NCI-H2196 treated with DMSO at 0.1 percent for 48 hours (cell line): ENCODE results near the gene LRRC37B.
"Not testable (repeated sequence)": the region's sequence is repeated elsewhere in the genome, so short reads cannot be mapped to it uniquely, and the experiment has no call there.

Experiments
- DNase-seq: peaks from one replicate; lab custom pipeline; 2025; ENCODE audit not compliant: unreplicated experiment; lab: John Stamatoyannopoulos, UW

Gene LRRC37B

DNA sequence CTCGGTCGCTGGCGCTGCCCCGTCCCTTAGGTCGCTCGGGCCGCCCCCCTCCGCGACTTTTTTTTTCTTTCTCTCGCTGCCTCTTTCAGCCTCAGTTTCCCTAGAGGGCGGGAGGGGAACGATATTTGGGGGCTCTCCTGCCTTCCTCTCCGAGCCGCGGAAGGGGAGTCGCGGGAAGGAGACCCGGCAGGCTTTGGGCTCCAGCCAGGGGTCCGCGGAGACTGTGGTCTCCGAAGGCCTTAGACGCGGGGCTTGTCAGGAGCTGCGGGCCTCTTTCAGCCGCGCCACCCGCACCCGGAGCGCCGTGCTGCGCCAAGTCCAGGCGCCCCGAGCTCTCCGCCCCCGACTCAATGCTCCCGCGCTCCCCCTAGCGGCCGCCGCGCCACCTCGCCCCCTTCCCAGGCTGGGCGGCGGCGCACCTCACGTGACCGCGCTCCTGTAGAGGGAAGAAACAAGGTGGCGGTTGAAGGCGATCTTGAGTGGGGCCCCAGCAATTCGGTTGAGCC lies at the start of gene LRRC37B:
Gene LRRC37B (plus strand): TSS at position 427 of the 506 bp plus-strand sequence. CDS start 14,010 bp downstream, outside the sequence.
- DNase-seq: peak; percentile 39

DNA sequence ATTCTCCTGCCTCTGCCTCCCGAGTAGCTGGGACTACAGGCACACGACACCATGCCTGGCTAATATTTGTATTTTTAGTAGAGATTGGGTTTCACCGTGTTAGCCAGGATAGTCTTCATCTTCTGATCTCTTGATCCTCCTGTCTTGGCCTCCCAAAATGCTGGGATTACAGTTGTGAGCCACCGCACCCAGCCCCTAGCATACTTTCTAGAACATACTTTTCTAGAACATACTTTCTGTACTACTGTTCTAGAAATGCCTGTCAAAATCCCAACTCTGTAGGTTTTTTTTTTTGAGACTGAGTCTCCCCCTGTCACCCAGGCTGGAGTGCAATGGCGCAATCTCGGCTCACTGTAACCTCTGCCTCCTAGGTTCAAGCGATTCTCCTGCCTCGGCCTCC lies 43.1 kb upstream of the LRRC37B start:
- DNase-seq: not testable (repeated sequence)

DNA sequence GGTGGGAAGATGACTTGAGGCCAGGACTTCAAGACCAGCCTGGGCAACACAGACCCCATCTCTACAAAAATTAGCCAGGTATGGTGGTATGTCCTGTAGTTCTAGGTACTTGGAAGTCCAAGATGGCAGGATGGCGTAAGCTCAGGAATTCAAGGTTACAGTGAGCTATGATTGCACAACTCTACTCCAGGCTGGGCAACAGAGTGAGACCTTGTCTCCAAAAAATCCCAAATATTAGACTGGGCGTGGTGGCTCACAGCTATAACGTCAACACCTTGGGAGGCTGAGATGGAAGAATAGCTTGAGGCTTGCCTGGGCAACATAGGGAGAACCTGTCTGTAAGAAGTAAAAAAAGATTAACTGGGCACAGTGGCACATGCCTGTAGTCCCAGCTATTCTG lies 39.5 kb upstream of the LRRC37B start:
- no peak for DNase-seq

DNA sequence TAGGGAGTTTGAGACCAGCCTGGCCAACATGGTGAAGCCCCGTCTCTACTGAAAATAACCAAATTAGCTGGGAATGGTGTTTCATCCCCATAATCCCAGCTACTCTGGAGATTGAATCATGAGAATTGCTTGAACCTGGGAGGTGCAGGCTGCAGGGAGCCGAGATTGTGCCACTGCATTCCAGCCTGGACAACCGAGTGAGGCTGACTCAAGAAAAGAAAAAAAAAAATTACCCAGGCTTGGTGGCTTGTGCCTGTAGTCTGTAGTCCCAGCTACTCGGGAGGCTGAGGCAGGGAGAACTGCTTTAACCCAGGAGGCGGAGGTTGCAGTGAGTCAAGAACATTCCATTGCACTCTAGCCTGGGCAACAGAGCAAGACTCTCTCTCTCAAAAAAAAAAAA lies 36.8 kb upstream of the LRRC37B start:
- DNase-seq: not testable (repeated sequence)

DNA sequence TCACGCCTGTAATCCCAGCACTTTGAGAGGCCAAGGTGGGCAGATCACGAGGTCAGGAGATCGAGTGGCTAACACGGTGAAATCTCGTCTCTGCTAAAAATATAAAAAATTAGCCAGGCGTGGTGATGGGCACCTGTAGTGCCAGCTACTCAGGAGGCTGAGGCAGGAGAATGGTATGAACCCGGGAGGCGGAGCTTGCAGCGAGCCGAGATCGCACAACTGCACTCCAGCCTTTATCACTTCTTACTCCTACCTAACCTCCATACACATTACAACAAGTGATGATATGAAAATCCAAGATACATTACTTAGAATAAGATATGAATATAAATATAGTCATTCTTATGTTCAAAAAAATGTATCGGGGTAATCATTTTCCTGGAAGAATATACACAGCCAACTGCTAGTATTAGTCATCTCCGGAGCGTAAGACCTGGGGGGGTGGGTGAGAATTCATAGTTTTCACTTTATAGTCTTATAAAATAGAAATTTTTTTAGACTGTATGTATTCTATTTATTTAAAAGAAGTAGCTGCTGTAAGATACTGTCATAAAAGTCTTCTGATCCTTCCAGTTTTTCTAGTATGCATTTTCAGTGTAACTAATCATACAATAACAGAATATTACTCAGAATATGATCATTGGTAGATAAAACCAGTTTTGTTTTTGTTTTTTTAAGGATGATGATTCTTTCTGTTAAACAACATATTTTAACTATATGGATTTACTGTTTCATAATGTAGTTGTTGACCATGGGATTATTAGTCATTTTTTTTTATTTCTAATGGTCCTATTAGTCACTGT lies 32.7 kb upstream of the LRRC37B start:
- not testable (repeated sequence) for DNase-seq

DNA sequence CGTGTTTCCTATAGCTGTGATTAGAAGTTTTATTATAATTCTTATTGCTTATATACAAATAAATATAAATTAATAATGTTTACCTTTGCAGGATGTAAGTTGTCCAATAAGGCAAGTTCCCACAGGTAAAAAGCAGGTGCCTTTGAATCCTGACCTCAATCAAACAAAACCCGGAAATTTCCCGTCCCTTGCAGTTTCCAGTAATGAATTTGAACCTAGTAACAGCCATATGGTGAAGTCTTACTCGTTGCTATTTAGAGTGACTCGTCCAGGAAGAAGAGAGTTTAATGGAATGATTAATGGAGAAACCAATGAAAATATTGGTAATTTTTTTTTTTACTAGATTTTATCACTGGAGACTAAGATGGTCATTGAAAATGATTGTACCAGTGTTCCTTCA lies 31.8 kb upstream of the LRRC37B start:
- DNase-seq: not testable (repeated sequence)

DNA sequence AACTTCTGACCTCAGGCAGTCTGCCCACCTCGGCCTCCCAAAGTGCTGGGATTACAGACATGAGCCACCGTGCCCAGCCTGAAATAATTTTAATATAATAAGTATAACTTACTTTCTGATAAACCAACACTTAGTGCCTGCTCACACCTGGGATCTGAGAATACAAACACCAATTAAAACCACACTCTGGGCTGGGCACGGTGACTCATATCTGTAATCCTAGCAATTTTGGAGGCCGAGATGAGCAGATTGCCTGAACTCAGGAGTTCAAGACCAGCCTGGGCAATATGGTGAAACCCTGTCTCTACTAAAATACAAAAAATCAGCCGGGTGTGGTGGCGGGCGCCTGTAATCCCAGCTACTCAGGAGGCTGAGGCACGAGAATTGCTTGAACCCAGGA lies 15.4 kb upstream of the LRRC37B start:
- not testable (repeated sequence) for DNase-seq

DNA sequence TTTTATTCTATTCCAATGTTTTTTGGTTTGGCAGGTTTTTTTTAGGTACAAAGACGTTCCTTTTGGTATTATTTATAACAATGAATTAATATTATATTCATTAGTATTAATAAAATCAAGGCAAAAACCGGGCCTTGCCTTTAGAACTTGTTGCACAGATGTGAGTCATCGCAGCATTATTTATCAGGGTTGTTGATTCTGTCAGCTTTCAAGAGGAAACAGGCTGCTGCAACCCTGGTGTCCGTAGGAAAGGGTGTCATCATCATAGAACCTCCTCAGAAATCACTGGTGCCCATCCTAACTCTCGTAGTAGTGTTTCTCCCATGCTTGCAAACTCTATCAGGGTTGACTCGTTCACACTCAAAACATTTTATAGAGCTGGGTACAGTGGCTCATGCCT lies 10.2 kb upstream of the LRRC37B start:
- DNase-seq: no peak

DNA sequence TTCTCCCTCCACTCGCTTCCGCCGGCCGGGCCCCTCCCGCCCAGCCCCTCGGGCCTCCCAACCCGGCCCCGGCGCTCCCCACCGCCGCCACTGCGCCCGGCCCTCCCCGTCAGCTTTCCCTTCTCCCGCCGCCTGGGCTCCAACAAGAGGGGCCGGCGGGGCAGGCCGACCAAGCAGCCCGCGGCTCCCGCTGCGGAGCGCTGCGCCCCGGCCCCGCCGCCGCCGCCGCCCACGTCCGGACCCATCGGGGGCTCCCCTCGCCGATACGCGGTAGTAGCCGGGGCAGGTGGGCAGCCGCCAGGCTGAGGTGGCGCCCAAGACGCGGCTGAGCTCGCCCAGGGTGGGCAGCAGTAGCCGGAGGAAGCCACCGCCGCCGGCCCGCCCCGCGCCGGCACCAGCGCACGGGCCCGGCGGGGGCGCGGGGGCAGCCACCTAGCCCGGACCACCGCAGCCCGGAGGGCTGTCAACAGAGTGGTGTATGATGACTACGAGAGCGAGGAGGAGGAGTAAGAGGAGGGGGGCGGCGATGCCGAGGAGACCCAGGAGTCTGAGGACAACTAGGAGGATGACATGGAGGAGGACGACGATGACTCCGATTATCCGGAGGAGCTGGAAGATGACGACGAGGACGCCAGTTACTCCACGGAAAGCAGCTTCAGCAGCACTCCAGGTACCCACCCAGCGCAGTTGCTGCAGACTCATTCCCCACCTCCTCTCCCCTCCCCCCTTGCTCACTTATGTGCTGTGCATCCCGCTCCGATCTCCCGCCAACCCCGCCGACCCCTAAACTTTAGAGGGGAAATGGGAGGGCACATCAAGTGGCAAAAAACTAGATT lies 498 bp downstream of the LRRC37B start:
- DNase-seq: no peak

DNA sequence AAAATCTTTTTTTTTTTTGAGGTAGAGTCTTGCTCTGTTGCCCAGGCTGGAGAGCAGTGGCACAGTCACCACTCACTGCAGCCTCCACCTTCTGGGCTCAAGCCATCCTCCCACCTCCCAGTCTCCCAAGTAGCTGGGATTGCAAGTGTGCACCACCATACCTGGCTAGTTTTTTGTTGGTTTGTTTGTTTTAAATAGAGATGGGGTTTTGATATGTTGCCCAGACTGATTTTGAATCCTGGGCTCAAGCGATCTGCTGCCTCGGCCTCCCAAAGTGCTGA lies 2.0 kb downstream of the LRRC37B start:
- no peak for DNase-seq

DNA sequence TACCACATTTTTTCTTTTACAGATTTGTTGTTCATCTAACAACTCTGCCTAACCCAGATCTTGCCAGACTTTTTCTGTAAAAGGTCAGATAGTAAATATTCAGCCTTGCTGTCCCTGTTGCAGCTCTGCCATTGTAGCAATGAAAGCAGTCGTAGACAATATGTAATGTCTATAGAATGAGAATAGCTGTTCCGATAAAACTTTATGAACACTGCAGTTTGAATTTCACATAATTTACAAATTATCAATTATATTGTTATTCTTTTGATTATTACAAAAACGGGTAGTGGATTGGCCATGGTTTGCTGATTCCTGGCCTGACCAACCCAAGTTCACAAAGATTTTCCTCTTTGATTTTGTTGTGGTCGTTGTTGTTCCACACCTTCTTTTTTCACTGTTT lies 2.9 kb downstream of the LRRC37B start:
- DNase-seq: no peak

DNA sequence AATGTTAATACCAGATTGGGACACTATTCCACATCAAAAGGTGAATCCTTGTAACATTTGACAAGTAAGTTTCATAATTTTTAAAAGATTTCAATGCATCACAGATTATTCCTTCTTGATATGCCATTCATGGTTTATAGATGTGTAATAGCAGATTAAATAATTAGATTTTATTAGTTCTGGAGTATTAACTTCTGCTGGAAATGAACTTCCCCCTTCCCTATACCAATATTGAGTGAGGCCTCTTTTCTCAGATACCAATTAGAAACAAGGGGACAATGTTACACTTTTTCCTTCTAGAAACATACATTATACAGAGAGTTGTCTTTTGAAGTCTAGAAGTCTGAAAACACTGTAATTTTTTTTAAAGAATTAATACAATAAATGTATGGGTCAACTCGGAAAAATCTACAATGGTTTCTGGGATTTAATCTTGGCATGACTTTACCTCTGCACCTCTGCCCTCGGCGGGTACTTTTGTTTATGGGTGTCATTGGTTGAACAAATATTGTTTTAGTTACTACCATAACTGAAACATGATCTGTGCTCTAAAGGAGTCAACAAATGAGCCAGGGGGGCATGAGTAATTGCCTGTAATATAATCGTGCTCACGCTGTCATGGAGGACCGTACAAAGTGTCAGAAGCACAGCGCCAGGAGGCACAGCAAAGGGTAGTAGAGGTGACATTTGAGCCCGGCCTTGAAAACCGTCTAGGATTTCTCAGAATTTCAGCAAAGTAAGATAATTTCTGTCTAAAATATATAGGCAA lies 8.2 kb downstream of the LRRC37B start:
- peak; percentile 30 for DNase-seq

DNA sequence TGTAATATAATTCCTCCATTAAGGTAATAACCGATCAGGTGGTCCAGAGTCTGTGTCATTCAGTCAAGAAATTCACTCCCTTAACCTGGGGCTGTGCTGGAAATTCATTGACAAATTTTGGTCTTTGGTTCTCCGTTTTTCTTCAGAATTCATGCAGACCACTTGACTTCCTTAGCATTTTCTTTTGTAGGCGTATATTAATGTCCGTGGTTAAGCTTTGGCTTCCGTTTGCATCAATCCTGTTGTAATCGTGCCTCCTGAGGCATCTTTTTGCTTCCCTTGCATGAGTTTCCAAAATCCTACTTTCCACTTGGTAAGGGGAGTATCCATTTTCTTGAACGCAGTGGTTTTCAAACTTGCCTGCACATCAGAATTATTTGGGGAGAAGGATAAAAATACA lies 9.0 kb downstream of the LRRC37B start:
- DNase-seq: no peak

DNA sequence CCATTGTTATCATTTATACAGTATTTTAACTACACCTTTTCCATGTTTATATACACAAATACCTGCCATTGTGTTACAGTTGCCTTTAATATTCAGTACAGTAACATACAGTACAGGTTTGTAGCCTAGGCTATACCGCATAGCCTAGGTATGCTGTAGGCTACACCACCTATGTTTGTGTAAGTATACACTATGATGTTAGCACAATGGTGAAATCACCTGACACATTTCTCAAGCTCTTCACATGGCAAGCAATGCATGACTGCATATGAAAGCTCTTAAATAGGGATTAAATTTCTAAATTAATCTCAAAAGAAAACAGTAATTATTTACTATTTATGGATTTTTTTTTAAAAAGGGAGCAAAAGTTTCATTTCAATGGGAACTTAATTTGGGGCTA lies 12.0 kb downstream of the LRRC37B start:
- no peak for DNase-seq

DNA sequence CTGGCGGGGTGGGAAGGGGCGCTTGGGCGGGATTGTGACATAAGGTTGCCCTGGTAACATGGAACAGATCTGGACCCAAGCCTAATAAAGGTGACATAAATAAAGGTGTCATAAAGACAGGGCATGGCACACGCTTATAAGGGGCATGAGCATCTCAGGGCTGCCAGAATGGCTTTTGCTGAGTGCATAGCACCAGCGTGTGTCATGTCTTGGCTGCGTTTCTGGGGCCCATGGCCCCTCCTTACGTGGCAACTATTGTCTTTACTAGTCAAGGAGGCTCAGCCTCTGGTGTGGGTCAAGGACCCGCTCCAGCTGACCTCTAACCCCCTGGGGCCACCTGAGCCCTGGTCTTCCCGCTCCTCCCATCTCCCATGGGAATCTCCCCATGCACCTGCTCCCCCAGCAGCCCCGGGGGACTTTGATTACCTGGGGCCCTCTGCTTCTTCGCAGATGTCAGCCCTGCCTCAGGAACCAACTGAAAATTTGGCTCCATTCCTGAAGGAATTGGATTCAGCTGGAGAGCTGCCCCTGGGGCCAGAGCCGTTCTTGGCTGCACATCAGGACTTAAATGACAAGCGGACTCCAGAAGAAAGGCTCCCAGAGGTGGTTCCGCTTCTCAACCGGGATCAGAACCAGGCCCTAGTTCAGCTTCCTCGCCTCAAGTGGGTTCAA lies 13.9 kb downstream of the LRRC37B start:
- DNase-seq: no peak

DNA sequence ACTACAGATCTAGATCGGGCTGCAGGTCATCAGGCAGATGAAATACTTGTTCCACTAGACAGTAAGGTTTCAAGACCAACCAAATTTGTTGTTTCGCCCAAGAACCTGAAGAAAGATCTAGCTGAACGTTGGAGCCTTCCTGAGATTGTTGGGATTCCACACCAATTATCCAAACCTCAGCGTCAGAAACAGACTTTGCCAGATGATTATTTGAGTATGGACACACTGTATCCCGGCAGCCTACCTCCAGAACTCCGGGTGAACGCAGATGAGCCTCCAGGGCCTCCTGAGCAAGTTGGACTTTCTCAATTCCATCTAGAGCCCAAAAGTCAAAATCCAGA lies 14.4 kb downstream of the LRRC37B start:
- no peak for DNase-seq

DNA sequence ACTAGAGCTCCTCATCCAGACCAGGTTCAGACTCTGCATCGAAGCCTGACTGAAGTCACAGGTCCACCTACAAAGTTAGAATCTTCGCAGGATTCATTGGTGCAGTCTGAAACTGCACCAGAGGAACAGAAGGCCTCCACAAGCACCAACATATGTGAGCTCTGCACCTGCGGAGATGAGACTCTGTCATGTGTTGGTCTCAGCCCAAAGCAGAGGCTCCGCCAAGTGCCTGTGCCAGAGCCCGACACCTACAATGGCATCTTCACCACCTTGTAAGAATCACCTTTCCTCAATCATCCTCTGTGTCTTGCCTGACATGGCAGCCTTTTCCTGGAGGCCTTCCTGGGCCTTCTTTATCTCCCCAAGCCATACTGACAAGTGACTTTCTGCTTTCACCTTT lies 15.4 kb downstream of the LRRC37B start:
- DNase-seq: not testable (repeated sequence)

DNA sequence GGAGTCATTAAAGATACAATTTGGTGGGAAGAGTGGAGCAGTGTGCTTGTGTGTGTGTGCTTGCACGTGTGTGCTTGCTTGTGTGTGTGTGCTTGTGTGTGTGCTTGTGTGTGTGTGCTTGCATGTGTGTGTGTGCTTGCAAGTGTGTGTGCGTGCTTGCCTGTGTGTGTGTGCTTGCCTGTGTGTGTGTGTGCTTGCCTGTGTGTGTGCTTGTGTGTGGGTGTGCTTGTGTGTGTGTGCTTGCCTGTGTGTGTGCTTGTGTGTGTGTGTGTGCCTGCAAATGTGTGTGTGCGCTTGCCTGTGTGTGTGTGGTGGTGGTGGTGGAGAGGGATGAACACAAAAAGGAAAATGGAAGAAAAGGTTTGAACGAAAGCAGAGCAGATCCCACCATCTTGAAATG lies 20.1 kb downstream of the LRRC37B start:
- not testable (repeated sequence) for DNase-seq

DNA sequence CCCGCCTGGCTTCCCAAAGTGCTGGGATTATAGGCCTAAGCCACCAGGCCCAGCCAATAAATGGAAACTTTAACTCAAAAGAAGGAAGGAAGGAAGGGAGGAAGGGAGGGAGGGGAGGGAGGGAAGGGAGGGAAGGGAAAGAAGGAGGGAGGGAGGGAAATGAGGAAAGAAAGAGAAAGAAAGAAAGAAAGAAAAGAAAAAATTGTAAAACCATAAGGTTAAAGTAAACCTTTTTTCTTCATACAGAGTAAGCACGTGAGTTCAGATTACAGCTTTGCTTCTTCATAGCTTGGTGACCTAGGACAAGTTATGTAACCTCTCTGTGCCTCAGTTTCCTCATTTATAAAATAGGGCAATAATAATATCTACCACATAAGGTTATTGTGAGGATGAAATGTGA lies 26.0 kb downstream of the LRRC37B start:
- no peak for DNase-seq

DNA sequence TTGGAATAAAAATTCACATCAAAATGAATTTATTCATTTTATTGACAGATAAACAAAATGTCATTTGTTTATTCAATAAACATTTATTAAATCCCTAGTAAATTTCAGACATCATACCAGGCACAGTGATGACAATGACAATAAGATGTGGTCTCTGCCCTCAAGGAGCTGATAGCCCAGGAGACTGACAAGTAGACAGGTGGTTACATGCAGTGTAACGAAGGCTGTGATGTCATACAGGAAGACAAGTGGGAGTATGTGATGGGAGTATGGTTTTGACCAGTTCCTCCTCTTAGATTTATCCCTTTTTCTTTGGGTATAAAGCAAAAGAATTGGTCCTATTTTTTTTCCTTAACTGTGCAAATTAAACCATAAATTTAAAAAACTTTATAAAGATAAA lies 26.6 kb downstream of the LRRC37B start:
- DNase-seq: not testable (repeated sequence)

DNA sequence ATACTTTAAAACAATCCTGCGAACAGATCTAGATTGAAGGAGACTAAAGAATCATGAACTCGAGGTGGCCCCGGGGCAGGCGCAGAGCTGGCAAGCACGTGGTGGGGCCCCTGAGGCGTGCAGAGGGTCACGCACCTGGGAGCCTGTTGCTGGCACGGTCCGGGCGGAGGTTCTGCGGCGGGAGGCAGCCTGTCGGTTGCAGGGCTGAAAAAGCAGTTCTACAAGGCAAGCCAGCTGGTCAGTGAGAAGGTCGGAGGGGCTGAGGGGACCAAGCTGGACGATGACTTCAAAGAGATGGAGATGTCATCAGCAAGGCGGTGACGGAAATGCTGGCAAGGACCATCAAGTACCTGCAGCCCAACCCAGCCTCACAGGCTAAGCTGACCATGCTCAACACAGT lies 33.1 kb downstream of the LRRC37B start:
- not testable (repeated sequence) for DNase-seq
